Stimulated activated CD4-positive, alpha-beta T cell treated with anti-CD3 and anti-CD28 coated beads, TNF-alpha, amount 100 ng/mL, for 24 hours (primary cell): Measurements from ENCODE around the gene MOGAT3.
"Not testable (repeated sequence)": the region's sequence is repeated elsewhere in the genome, so short reads cannot be mapped to it uniquely, and the experiment has no call there.

Source experiments
- DNase-seq, 3 experiments: peaks; one replicate each; pipeline ENCODE4 v3.0.0-alpha.2; 2020; ENCODE audit warnings: low read depth in 3 of 3

MOGAT3 gene

DNA sequence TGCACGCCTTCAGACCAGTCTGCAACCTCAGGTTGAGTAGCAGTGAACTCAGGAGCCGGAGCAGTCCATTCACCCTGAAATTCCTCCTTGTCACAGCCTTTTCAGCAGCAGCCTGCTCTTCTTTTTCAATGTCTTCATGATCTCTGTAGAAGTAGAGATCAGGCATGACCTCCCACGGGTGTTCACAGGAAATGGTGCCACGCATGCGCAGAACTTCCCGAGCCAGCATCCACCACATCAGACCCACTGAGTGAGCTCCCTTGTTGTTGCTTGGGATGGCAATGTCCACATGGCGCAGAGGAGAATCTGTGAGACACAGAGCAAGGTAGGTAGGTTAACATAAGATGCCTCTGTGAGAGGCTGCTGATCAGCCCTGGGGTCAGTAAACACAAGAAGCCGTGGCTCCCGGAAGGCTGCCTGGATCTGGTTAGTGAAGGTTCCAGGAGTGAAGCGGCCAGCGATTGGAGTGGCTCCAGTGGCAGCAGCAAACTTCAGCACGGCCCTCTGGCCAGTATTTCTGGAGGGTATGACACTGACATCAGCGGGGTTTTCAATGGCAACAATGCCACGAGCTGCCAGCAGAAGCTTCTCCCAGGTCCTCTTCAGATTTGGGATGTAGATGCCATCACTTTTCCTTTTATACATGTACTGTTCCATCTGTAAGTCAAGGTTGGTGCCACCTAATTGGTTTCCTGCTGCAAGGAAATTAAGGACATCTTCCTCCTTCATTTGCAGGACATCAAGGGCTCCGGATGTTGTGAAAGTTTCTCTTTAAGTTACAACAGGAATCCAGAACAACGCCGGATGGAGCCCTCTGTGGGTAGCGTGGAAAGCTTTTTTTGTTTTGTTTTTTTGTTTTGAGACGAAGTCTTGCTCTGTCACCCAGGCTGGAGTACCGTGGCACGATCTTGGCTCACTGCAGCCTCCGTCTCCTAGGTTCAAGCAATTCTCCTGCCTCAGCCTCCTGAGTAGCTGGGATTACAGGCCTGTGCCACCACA lies 3.2 kb upstream of the MOGAT3 start:
- DNase-seq, result not testable (repeated sequence)

DNA sequence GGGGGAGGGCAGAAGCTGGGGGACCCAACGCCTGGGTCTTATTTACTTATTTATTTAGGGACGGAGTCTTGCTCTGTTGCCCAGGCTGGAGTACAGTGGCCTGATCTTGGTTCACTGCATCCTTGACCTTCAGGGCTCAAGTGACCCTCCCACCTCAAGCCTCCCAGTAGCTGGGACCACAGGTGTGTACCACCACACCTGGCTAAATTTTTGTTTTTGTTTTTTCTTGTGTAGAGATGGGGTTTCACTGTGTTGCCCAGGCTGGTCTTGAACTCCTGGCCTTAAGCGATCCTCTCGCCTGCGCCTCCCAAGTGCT lies 1.7 kb upstream of the MOGAT3 start:
- DNase-seq, result no peak

GRCh38 chr7:101201695-101202602 lies 1.1 kb upstream of the MOGAT3 start:
- DNase-seq, result no peak

GRCh38 chr7:101200504-101200861 lies 353 bp downstream of the MOGAT3 start:
- no peak for DNase-seq

GRCh38 chr7:101199522-101199921 lies 1.3 kb downstream of the MOGAT3 start:
- not testable (repeated sequence) for DNase-seq

- DNase-seq, result no peak
Measured at GRCh38 chr7:101198476-101198875, 2.4 kb downstream of the MOGAT3 start.

DNA sequence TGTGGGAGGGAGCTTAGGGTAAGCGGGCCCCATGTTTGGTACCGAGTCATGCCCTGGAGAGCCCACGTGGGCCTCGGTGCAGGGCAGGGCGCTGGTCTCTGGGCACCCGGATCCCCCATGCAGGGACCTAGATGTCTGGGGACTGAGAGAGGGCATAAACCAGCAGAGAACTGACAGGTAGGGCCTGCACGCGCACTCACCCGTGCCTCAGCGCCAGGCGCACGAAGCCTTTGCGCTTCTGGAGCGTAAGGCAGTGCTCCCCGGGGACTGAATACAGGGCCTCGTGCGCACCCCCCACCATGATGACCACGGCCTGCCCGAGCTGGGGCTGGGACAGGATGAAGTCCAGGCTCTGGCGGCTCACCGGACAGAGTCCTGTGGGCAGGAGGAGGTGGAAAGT lies 2.8 kb downstream of the MOGAT3 start:
- no peak for DNase-seq

- DNase-seq, result no peak
Measured at GRCh38 chr7:101195884-101196283, 5.0 kb downstream of the MOGAT3 start.

DNA sequence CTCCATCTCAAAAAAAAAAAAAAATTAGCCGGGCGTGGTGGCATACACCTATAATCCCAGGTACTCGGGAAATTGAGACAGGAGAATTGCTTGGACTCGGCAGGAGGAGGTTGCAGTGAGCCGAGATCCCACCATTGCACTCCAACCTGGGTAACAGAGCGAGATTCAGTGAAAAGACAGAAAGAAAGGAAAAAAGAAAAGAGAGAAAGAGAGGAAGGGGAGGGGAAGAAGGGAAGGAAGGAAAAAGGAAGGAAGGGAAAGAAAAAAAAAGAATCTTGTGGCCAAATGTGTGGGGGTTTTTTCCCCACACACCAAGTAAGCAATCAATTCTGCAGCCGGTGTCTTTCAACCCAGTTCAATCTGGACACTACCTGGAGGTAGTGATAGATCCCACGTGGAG lies 11.7 kb downstream of the MOGAT3 start:
- DNase-seq, result no peak

- no peak for DNase-seq
Measured at GRCh38 chr7:101186844-101187428, 13.9 kb downstream of the MOGAT3 start.

- DNase-seq, result no peak
Measured at GRCh38 chr7:101186194-101186593, 14.6 kb downstream of the MOGAT3 start.

DNA sequence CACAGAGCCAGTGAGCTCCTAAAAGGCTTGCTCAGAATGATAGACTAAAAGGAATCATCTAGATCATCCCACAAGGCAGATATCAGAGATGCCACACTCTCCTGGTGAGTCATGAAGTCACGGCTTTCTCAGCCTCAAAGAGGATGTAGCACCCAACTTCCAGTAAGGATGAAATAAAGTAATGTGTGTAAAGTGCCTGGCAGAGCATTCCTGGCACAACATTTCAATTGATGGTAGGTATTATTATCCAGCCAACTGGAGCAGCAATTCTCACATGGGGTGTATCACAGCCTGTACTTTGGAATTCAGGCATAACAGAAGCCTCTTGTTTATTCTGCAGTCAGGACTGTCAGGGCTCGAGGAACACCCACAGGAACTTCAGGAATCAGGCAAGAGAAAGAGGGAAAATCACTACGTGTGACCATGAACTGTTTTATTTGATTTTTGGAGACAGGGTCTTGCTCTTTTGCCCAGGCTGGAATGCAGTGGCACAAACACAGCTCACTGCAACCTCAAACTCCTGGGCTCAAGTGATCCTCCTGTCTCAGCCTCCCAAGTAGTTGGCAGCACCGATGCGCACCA lies 15.5 kb downstream of the MOGAT3 start:
- DNase-seq, result no peak

DNA sequence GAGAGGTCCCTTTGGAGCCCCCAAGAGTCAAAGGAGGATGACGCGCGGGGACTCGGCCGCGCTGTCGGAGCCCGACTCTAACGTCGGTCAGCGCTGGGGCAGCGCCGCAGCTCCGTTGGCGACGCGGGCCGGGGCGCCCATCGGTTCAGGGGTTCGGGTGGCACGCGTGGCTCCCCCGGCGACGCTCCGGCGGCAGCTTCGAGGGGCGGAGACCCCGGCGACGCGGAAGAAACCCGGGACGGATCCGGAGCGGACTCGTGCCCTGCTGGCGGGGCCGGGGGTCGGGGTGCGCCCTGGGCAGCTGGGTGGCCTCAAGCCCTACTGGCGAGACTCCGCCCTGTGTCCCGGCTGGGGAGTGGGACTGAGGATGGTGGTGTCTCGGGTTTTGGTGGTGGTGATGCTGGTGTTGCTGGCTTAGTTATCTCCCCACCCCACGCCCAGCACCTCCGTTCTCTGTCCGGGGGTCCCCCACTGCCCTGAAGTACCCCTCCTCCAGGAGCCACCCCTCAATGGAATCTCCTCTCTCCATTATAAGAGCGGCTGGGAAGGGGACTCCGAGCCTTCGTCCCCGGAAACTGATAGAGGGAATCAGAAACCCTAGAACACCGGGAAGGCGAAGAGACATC lies 20.6 kb downstream of the MOGAT3 start, which contains the start of gene NAT16:
Gene NAT16 (minus strand): TSS at position 164 of the 626 bp plus-strand sequence. CDS start 5,486 bp downstream, outside the sequence.
- no peak for DNase-seq

DNA sequence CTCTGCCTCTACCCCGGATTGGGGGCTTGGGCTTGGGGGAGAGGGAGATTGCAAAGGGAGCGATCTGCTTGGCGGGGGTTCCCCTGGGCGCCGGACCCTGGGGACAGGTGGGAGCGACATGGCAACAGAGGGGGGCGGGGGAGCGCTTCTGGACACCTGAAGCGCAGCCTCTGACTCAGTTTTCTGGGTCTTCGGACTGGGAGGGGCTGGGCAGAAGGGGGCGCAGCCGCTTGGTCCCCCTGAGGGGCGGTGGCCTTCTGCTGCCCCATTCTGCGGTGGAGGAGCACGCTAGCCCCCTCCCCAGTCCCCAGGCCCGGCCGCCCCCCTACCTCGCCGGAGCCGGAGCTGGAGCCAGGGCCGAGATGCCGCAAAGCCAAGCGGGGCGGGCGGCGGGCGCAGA lies 21.1 kb downstream of the MOGAT3 start:
- no peak for DNase-seq

DNA sequence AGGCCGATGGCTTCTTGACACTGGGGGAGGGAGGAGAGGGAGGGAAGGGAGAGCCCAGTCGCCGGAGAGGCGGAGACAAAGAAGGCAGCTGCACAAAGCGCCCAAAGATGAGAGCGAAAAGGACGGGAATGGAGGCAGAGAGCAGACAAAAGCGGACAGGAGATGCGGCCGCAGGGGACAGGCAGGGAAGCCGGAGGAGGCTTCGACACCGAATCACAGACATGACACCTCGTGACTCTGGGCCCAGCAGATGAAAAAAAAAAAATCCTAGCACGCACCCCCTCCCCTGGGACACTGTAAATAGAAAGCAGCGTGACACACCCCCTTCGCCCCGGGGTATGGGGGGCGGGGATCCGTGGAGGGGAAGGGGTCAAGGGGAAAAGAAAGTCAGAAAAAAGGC lies 21.7 kb downstream of the MOGAT3 start:
- no peak for DNase-seq

DNA sequence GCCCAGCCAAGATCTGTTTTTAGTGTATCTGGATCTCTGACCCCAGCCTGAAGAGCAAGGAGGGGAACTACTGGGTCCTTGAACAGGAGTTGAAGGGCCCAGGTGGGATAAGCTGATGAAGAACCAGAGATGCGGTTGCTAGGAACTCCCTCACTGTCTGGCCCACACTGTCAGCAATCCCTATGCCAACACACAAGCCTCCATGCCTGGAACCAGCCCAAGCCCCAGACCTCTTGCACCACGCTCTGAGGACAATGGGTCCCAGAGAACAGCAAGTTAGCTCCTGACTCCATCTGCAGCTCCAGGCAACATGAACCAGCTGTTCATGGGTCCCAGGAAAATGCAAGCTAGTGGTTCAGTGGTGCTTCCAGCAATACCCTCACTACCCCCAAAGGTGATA lies 23.2 kb downstream of the MOGAT3 start:
- no peak for DNase-seq

GRCh38 chr7:101175664-101176063 lies 25.2 kb downstream of the MOGAT3 start:
- DNase-seq, result no peak

DNA sequence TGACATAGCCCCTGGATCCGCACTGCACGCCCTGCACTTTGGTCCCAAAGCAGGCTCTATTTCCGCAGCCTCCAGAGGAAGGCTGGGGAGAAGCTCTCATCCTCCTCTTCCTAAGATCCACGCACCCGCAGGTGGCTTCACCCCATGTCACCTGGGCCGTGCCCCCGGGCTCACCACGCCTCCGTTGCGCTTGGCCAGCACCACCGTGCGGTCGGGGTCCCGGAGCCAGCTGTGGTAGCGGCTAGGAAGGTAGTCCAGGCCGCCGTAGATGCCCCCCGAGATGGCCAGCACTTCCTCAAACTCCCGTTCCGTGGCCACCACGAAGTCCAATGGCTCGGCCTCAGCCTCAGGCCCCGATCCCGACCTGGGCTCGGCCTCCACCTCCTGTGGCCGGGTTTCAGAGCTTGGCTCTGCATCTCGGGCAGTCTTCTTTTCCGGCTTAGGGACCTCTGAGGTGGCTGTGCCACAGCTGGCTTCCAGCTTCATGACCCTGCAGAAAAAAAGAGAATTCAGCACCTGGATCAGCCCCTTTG lies 26.4 kb downstream of the MOGAT3 start:
- DNase-seq, result no peak

DNA sequence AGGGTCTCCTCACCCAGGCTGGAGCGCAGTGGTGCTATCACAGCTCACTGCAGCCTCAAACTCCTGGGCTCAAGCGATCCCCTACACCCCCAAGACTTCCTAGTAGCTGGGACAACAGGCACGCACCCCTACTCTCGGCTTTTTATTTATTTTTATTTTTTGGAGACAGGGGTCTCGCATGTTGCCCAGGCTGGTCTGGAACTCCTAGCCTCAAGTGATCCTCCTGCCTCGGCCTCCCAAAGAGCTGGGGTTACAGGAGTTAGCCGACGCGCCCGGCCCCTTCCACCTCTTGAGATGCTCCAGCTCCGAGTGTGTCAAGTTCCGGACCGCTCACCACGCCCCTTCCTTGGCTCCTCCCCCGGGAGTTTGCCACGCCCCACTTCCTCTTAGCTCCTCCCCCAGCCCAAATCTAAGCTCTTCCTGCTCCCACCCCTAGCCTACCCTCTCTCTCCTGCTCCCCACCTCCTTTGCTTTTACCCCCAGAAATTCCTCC lies 27.0 kb downstream of the MOGAT3 start:
- peak in 1 of 3 experiments; percentile 67 for DNase-seq

DNA sequence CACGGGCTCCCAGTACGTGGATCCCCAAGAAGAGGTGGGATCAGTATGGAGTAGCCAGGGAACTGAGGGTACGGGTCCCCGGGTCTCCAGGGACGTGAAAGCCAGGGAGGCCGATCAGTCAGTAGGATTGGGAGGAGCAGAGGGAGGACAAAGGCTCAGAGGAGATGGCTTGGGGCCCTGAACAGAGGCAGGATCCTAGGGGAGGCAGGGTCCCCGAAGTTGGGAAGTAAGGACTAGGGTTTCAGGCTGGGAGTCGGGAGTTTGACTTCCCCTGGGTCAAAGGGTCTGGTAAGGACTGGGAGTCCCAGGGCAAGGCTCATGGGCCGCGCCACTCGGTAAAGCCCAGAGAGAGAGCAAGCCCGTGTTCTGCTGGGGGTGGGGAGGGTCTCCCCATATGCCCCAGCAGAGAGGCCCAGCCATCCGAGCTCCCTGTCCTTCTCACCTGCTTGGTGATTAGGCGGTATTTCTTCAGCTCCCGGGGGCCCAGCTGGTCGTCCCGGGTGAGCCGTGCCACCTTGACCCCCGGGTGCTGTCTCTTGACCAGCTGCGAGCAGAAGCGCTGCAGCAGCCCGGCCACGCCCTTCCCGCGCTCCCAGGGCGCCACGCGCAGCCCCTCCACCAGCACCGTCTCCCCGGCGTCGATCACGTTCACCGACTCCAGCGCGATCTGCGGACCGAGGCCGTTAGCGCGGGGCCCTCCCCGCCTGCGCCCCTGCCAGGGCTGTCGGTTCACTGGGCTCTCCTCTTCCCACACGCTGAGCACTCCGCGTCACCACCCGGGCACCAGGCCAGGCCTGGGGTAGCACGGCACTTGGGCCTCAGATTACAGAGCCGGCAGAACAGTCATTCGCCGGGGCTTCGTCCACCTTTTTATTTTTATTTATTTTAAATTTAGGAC lies 27.7 kb downstream of the MOGAT3 start:
- no peak for DNase-seq
